Mesothelial cell of epicardium (in vitro differentiated cells): Measurements from ENCODE around the gene NUP205. TPM values are rescaled to one million over a fixed set of nuclear protein-coding genes. Genes with fewer than 3 reads are reported as not detected.
"Not testable (repeated sequence)": the region's sequence is repeated elsewhere in the genome, so short reads cannot be mapped to it uniquely, and the experiment has no call there.

Experiments used
- DNase-seq, 2 experiments: peaks; one replicate each; pipeline ENCODE4 v3.0.0; 2021; ENCODE audit warnings: low spot score in 2 of 2; ENCODE audit not compliant: unreplicated experiment in 2 of 2
- H3K27ac Mint-ChIP-seq: 2 replicates; pipeline ENCODE4 v1.8.0; 2021; ENCODE audit warnings: mixed read lengths
- H3K27me3 Mint-ChIP-seq: 2 replicates; pipeline ENCODE4 v1.8.0; 2021; ENCODE audit warnings: low read depth, mixed read lengths
- H3K36me3 Mint-ChIP-seq: 2 replicates; pipeline ENCODE4 v1.8.0; 2021; ENCODE audit warnings: mixed read lengths
- H3K4me1 Mint-ChIP-seq: 2 replicates; pipeline ENCODE4 v1.8.0; 2021; ENCODE audit warnings: mixed read lengths
- H3K4me3 Mint-ChIP-seq: 2 replicates; pipeline ENCODE4 v1.8.0; 2021; ENCODE audit warnings: mild to moderate bottlenecking, moderate library complexity, mixed read lengths
- H3K9me3 Mint-ChIP-seq: 2 replicates; pipeline ENCODE4 v1.8.0; 2021; ENCODE audit warnings: mixed read lengths
- CTCF ChIP-seq: fragments of 200-600 bp; sonication (generic); IDR thresholded peaks from one replicate; pipeline ENCODE4 v1.5.0; 2021; ENCODE audit warnings: antibody characterized with exemption; ENCODE audit not compliant: unreplicated experiment
- total RNA-seq: library from RNA; stranded (reverse); gene quantifications from 3 replicates; pipeline ENCODE4 v1.2.1, GENCODE V29; 2021

Gene NUP205
- total RNA-seq, 1 donor from 2014 or later = 82.4 TPM

- peaks cover 24% of the 10 kb centered on the region for H3K36me3 Mint-ChIP-seq
- H3K4me3 Mint-ChIP-seq = no peak overlapping the region
- peak; percentile 80 for TF ChIP-seq CTCF
- no peak for DNase-seq
- H3K27ac Mint-ChIP-seq = peak overlapping the region; percentile 89
- H3K4me1 Mint-ChIP-seq = peaks cover 5% of the 10 kb centered on the region
- H3K9me3 Mint-ChIP-seq = no peaks in the 10 kb centered on the region
- no peaks in the 10 kb centered on the region for H3K27me3 Mint-ChIP-seq
These were observed 63.5 kb downstream of the NUP205 start for GRCh38 chr7:135620980-135621850.

- H3K4me3 Mint-ChIP-seq = no peak overlapping the region
- no peaks in the 10 kb centered on the region for H3K27me3 Mint-ChIP-seq
- H3K36me3 Mint-ChIP-seq = peaks cover 48% of the 10 kb centered on the region
- no peak for DNase-seq
- no peaks in the 10 kb centered on the region for H3K4me1 Mint-ChIP-seq
- H3K9me3 Mint-ChIP-seq = no peaks in the 10 kb centered on the region
- H3K27ac Mint-ChIP-seq = no peak overlapping the region
- TF ChIP-seq CTCF = no peak
These were observed 76.6 kb downstream of the NUP205 start for GRCh38 chr7:135634191-135634878.

- H3K9me3 Mint-ChIP-seq, H3K4me3 Mint-ChIP-seq, H3K27me3 Mint-ChIP-seq, DNase-seq, H3K4me1 Mint-ChIP-seq, H3K27ac Mint-ChIP-seq: not testable (repeated sequence)
- peaks cover 42% of the 10 kb centered on the region for H3K36me3 Mint-ChIP-seq
These were observed 82.0 kb downstream of the NUP205 start for GRCh38 chr7:135639690-135640089.

- H3K36me3 Mint-ChIP-seq = peaks cover 30% of the 10 kb centered on the region
- peak overlapping the region; percentile 61 for H3K27ac Mint-ChIP-seq
- no peaks in the 10 kb centered on the region for H3K9me3 Mint-ChIP-seq
- no peak overlapping the region for H3K4me3 Mint-ChIP-seq
- peaks cover 13% of the 10 kb centered on the region for H3K4me1 Mint-ChIP-seq
- H3K27me3 Mint-ChIP-seq = no peaks in the 10 kb centered on the region
- no peak for TF ChIP-seq CTCF
- no peak for DNase-seq
These were observed 86.4 kb downstream of the NUP205 start for GRCh38 chr7:135644154-135644553.

- peaks cover 28% of the 10 kb centered on the region for H3K36me3 Mint-ChIP-seq
- no peaks in the 10 kb centered on the region for H3K9me3 Mint-ChIP-seq
- no peak for TF ChIP-seq CTCF
- no peak for DNase-seq
- H3K4me1 Mint-ChIP-seq = peaks cover 13% of the 10 kb centered on the region
- H3K27me3 Mint-ChIP-seq = no peaks in the 10 kb centered on the region
- H3K27ac Mint-ChIP-seq = peak overlapping the region; percentile 35
- no peak overlapping the region for H3K4me3 Mint-ChIP-seq
These were observed 87.0 kb downstream of the NUP205 start for GRCh38 chr7:135644729-135645128.

GRCh38 chr7:135645296-135645904, 87.7 kb downstream of the NUP205 start:
- no peaks in the 10 kb centered on the region for H3K27me3 Mint-ChIP-seq
- DNase-seq = no peak
- TF ChIP-seq CTCF = peak; percentile 43
- no peak overlapping the region for H3K4me3 Mint-ChIP-seq
- H3K27ac Mint-ChIP-seq = no peak overlapping the region
- H3K9me3 Mint-ChIP-seq = no peaks in the 10 kb centered on the region
- H3K4me1 Mint-ChIP-seq = peaks cover 14% of the 10 kb centered on the region
- H3K36me3 Mint-ChIP-seq = peaks cover 25% of the 10 kb centered on the region
